NOMO-1 treated with DMSO at 0.1 percent for 48 hours (cell line): ENCODE results near the gene TMEM131L.

Experiments
- DNase-seq: peaks from one replicate; lab custom pipeline; 2025; ENCODE audit not compliant: unreplicated experiment; lab: John Stamatoyannopoulos, UW

The TMEM131L gene

DNA sequence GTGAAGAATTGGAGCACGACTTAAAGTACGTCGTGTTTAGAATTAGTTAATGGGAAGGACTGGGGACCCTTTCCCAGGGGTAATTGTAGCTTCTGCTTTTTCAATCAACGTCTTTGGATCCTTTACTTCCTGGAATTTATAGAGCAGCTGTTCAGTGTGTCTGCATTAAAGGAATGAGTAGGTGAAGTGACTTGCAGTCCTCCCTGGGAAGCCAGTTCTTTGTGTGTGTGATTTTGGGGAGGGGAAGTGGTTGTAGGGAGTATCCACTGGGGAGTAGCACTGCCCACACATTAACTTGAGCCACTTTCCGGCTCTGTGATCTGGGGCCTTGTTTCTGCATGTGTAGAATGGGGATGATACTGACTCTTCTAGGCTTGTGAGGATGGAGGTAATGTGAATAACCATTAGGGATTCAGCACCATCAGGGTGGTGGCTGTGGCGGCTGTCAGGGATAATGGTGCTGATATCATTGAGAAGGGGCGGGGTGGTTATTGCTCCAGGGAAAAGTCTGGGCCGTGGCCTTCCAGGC is 54.7 kb downstream of the TMEM131L start:
- DNase-seq: no peak

DNA sequence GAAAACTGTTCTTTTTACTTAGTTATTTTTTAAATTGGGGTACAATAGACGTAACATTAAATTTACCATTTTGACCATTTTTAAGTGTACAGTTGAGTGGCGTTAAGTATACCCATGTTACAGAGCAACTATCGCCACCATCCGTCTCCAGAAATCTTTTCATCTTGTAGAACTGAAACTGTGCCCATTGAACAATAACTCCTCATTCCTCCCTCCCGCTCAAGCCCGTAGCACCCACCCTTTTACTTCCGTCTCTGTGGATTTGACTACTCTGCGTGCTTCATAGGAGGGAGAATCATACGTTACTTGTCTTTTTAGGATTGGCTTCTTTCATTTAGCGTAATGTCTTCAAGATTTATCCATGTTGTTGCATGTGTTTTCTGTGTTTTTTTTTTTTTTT is 55.3 kb downstream of the TMEM131L start:
- no peak for DNase-seq

DNA sequence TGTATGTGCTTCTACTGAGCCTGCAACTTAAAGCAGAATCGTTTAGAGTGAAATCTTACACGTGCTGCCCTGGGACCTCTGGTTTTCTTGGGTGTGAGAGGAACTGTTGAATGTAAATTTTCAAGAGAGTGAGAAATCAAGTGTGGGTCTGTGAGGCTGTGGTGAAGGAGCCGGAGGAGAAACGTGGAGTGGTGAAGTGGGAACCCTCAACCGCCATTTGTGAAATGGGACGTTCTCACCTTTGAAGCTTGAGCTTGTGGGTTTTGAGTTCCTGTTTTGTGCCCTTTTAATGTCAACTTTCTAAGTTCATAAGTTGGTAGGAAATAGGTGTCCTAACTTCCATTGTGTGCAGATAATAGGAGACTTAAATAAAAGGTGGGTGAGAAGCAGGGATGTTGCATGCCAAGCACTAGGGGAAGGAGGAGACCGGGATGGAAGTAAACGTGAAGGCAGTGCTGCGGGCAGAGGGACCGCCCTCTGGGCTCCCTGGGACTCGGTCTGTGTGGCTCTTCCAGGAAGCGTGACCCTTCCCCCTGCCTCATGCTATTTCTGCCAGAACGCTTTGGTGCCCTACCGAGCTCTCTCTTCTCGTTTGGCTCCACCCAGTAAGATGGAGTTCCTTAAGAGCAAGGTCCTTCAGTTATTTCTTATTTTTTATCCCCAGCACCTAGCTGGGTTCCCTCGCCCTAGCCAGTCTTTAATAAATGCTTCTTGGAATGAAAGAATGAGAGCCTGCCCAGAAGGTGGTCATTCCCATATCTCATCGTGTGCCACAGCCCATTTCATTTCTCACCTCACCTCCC is 56.0 kb downstream of the TMEM131L start:
- peak; percentile 26 for DNase-seq

DNA sequence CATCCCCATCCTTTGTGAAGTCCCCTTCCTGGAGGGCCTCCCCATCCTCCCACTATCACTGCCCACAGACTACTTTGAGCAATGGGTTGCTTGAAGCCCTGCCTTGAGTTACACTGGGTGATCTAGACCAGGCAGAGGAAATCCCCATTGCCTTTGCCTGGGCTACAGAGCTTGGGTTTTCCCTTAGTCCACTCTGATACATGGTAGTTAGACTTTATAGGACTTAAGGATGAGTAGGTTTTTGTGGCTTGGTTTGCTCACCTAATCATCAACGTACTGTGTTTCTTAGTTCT is 56.6 kb downstream of the TMEM131L start:
- no peak for DNase-seq

DNA sequence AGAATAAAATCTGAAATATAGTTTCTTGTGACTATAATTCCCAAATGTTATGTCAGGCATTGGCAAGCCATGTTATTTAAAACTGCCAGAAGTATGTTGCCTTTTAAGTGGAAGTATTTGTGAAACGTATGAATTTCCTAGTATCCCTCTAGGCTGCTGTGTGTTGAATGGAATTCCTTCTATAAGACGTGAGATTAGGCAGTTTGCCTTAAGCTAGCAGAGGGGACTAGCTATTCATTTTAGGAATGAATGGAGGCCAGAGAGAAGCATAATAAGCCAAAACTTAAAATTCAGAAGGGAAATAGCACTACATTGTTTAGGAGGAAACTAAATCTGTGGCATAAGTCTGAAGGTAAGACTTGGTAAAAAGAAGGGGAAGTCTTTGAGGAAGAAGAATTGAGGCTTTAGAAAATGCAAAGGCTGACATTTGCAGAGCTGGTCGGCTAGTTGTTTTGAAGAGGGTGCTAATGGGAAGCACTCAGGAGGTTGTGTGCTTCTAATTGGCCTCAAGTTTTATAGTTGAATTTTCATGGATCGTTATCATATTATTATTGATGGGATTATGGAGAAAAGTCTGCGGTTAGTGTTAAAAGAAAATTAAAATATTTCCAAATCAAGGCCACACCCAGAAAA is 57.1 kb downstream of the TMEM131L start:
- DNase-seq: peak; percentile 41

DNA sequence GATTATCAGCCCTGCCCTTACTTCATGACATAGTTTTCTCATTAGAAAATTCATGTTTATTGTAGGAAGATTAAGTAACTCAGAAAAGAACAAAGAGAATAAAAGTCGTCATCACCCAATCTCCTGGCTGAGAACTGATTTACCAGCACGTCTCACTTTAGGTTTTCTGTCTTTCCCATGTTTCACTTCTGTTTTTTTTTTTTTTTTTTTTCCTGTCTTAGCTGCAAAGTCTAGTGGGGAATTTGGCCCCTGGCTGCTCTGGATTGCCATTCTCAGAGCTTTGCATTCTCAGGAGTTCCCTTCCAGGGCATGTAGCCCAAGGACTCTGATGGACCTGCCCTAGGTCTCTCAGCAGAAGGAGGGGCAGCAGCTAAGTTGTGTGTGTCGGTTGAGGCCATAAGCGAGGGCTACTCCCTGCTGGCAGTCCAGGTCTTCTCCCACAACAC is 57.8 kb downstream of the TMEM131L start:
- peak; percentile 59 for DNase-seq

DNA sequence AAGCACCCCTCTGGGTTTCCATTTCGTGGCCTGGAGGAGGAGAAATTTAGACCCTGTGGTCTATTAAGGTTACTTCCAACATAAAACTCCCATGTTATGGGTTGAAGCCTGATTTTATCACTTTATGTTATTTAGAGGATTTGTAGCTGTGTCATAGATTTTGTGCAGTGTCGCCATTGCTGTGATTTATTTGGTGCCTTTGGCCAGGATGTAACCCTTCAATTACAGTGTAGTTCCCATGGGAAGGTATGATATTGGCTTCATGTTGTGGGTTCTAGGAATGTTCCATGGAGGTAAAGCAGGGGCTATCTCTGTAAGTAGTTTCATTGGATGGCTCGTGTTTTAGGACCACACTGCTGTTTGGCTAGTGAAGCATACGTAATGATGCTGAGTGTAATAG is 58.5 kb downstream of the TMEM131L start:
- no peak for DNase-seq

DNA sequence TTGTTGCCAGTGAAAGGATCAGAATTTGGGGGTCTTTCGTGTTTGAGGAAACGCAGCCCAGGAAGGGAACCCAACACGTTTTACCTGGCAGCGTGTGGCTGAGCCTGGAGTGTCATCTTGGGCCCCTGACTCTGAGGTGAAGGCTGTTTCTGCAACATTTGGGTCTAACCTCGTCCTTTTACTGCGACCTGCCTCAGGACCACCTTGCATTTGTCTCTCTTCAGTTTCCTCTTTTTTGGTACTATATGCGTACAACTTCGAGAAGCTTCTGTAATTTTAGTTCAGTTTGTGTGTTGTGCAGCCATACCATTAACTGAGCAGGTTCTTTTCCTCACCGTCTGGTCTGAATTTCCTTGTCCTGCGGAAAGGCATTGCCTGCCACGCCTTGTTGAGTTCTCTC is 61.5 kb downstream of the TMEM131L start:
- DNase-seq: no peak

DNA sequence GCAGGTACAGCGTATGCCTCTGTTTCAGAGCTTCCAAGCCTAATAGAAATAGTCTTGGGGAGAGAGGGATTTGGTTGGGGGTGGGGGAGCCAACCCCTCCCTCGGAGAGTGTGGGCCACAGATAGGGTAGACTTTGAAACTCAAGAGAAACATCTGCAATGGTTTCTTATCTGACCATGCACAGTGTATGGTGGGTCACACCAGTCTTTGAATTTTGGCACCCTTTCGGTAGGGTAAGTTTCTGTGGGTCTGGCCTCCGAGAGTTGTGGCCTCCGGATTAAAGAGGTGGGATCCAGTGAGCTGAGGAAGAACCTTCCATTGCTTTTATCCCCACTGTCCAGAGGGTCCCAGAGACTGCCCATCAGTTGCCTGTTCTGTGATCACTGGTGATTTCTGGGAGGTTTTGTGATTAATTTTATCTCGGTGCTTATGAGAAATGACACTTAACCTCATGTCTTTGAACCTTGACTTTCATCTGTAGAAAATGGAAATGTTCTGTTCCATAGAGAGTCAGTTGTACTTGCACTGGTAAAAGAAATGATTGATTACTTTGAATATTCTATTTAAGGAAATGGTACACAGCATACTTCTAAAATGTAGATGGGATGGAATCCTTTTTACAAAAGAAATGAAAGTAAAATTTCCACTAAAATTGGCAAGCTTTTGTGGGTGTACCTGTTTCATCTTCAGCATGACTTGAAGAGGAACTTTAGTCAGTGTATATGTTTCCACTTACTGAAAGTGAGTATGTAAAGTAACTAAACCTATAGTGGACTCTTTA is 62.7 kb downstream of the TMEM131L start:
- no peak for DNase-seq

DNA sequence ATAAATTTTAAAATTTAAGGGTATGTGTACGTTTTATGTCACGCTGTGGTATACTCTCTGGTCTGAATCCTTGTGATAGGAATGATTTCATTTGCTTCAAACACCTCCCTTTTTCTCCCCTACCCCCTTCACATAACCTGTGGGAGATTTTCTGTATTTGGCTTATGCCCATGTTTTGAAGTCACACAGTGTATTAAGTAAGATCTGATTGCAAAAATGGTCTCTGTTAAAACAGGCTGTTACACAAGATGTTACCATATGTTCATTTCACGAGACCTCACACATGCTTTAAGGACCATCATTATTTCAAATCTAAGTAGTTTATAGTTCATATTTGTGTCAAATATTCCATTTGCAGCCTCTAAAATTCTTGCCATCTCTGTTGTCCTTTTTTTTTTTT is 63.5 kb downstream of the TMEM131L start:
- peak; percentile 66 for DNase-seq

DNA sequence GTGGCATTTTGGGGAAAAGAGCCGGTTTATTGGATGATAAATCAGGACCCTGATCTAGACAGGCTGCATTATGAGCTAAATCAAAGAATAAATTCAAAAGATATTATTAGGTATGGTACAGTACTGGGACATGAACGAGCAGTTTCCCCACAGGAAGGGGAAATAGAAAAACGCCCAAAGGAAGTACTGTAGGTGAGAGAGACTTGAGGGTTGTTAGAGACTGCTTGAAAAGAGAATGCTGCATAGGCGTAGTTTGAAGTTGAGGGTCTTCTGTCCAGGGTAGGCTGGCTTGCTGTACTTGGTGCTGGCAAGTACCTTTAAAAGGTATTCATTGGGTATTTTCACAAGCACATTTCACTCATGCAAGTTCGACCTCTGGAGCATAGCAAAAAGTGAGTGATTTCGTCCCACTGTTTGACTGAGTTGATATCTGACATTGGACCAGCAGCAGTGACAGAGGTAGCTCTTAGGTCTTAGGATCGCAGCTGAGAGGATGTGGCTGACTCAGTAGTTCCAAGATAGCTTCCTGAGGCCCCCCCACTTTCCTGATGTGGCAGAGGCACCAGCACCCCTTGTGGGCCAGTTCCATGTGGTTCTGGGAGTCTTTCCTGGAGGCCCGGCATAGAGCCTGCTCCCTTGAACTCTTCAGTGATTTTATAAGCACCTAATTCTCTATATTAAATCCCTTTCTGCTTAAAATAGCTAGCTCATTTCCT is 64.3 kb downstream of the TMEM131L start:
- DNase-seq: no peak

DNA sequence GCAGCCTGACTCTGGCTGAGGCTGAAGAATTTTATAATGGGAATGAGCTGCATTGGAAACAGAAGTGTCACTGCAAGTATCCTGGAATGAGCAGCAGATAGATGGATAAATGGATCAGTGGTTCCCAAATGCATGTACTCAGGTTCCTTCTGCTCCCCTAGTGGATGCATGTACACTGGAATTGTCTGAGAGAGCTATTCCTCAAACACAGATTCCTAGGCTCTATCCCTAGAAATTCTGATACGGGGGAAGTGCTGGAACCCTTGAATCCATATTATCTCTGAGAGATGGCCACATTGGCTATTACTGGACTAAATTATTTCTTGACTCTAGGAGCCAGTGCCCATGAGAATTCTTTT is 64.8 kb downstream of the TMEM131L start:
- DNase-seq: no peak

DNA sequence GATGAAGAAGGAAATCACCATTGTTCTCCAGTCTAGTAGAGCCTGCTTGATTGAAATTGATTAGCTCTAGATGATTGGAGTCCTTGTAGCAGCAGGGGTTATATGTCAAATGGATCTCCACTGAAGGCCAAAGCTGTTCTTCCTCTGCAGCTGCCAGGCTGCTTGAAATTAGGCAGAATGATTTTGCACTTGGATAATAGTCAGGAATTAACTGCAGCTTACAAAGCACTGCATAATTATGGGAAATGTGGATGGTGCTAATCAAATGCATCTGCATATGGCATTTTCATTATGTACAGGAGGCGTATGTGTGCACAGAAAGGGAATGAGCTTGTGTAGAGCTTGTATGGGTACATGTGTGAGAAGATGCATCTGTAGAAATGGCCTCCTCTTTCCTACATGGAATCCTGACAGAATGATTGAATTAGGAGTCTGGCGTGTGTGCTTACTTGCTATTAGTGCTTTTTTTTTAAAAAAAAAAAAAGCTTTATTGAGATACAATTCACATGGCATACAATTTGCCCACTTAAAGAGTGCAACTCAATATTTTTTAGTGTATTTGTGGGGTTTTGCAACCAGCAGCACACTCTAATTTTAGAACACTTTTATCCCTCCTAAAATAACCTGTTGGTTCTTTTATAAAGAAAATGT is 65.9 kb downstream of the TMEM131L start:
- no peak for DNase-seq

DNA sequence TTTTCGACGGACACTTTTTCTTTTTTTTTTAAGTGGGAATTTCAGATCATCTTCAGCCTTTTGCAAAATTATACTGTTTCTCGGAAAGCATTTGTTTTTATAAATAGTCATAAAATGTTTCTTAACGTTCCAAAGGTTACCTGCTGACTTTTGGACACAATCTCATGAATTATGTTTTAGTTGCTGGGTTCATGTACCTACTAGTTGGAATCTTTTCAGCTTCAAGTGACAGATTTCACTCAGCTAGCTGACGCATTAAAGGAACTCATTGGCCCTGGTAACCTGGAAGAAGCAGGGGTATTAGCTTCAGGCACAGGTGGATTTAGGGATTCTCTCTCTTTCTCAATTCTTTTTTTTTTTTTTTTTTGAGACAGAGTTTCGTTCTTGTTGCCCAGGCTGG is 66.5 kb downstream of the TMEM131L start:
- DNase-seq: no peak

DNA sequence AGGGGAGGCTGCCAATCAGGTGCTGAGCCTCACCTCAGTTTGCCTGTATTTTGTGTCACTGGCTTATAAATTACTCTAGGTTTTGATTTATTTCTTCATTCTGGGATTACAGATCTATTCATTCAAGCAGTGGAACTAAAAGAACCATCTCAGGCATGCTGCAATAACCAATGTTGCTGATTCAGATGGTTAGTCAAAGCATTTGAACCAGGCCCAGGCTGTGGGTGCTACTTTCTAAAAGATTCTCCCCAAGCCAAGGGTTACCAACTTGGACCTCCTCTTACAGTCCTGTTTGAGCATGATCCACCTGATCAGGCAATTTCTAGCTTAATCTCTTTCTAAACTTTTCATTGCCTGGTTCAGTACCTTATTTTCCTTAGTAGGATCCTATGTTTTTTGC is 67.2 kb downstream of the TMEM131L start:
- DNase-seq: no peak

DNA sequence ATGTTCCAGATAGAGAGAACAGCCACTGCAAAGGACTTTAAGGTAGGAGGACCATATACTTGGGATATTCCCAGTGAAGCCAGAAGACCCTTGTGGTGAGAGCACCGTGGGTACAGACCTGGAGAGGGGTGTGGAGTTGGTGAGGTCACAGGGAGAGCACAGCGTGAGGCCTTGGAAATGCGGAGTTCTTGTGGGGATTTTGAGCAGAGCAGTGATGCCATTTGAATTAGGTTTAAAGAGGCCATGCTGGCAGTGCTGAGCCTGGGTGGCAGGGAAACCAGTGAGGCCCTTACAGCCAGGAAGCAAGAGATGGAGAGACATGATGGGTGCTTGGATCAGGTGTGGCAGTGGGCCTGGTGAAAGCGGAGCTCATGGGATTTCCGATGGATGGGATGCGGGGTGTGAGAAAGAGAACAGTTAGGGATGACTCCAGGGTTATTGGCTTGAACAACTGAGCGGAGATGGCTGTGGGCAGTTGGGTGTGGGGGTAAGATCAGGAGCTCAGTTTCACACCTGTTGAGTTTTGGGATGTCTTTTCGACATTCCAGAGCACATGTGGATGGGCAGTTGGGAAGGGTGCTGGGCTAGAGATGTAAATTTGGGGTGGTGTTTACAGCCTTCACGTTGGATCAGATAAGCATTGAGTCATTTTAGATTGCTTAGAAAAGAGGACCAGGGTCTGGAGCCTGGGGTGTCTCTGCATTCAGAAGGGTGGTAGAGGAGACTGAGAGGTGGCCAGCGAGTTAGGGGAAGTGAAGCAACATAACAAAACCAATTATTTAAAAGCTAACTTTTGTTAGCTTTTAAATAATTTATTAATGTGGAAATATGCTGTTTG is 68.9 kb downstream of the TMEM131L start:
- no peak for DNase-seq

DNA sequence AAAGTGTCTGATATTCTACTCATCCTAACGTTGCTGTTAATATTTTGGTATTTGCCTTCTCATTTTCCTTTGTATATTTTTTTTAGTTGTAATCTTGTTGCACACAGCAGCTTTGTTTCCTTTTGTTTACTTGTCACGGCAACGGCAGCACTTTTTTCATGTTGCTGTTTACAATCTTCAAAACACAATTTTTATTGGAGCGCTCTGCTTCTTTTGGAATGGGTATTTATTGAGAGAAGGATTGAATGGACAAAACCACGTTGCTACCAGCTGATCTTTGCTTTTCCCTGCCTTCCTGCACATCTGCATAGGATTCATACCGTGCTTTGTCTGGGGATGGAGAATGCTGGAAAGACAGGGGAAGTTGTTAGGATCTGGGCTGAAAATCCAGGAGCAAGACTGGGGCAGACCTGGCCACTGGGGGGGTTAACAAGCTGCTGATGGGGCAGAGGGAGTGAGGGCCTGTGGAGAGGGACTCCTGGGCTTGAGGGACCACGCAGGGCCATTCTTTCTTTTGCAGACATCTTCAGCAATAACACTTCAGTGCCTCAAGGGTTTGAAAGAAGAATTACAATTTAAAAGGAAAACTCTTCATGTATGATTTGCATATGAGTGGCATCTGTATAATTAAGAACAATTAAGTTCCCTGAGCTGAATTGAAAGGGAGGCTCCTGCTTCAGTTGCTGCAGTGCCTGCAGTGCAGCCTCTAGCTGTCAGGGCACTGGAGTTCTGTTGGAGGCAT is 69.8 kb downstream of the TMEM131L start:
- no peak for DNase-seq

DNA sequence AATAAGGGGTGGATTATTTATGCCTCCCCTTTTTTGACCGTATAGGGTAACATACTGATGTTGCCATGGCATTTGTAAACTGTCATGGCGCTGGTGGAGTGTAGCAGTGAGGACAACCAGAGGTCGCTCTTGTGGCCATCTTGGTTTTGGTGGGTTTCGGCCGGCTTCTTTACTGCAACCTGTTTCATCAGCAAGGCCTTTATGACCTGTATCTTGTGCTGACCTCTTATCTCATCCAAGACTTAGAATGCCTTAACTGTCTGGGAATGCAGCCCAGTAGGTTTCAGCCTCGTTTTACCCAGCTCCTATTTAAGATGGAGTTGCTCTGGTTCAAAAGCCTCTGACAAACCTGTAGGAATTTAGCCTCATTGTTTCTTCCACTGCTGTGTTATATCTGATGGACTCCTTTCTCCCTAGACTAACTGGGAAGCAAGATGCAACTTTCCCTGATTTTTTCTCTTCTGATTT is 71.4 kb downstream of the TMEM131L start:
- DNase-seq: no peak
